Omental fat pad (tissue), 4 donors: ENCODE data around the gene PIP5K1B. TPM values are rescaled to one million over a fixed set of nuclear protein-coding genes. Genes with fewer than 3 reads are reported as not detected.

ENCODE experiments used
- ATAC-seq: fragments of 150-250 bp; one replicate; pipeline ENCODE4 v1.9.1; 2016; ENCODE audit warnings: mild to moderate bottlenecking, moderate library complexity; ENCODE audit not compliant: low FRiP score
- DNase-seq: peaks from one replicate; pipeline ENCODE4 v3.0.0-alpha.2; 2019; ENCODE audit warnings: low spot score
- total RNA-seq, 4 donors: library from RNA; depleted of rRNA; stranded (reverse); fragments of >200 nt; gene quantifications; one replicate each; pipeline ENCODE4 v1.1.0, GENCODE V29; 2016
- TF ChIP-seq, protein P1 (sequence below), 3 donors: fragments of 450-650 bp; IDR thresholded peaks; one replicate each; pipeline ENCODE4 v1.5.1; 2016 to 2017; ENCODE audit warnings: antibody characterized with exemption in 3 of 3, mild to moderate bottlenecking in 3 of 3, moderate library complexity in 2 of 3

The PIP5K1B gene
- total RNA-seq, 4 donors from 2014 or later = 1.9 to 14.3 (median 3.2) TPM

DNA sequence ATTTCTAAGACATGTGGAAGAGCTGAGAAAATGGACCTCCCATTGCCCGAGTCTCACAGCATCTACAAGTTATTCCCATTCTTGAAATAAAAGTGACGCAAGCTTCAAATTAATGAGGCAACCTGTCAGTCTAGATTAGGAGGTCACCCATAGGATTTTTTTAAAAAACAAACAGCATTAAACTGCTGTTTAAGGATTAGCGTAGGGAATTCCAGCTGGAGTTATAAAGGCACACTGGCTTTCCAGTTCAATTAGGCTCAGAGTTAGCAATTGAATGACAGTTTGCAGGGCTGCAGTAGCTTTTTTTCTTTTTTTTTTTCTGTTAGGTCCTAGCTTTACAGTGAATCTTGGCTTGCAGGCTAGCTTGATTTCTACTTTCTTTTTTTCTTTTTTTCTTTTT, 292.6 kb downstream of the PIP5K1B start:
- no peak for ATAC-seq
- TF ChIP-seq, protein P1, sequence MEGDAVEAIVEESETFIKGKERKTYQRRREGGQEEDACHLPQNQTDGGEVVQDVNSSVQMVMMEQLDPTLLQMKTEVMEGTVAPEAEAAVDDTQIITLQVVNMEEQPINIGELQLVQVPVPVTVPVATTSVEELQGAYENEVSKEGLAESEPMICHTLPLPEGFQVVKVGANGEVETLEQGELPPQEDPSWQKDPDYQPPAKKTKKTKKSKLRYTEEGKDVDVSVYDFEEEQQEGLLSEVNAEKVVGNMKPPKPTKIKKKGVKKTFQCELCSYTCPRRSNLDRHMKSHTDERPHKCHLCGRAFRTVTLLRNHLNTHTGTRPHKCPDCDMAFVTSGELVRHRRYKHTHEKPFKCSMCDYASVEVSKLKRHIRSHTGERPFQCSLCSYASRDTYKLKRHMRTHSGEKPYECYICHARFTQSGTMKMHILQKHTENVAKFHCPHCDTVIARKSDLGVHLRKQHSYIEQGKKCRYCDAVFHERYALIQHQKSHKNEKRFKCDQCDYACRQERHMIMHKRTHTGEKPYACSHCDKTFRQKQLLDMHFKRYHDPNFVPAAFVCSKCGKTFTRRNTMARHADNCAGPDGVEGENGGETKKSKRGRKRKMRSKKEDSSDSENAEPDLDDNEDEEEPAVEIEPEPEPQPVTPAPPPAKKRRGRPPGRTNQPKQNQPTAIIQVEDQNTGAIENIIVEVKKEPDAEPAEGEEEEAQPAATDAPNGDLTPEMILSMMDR (IDR thresholded peaks at IDR 0.05) = no peak
- DNase-seq = no peak

DNA sequence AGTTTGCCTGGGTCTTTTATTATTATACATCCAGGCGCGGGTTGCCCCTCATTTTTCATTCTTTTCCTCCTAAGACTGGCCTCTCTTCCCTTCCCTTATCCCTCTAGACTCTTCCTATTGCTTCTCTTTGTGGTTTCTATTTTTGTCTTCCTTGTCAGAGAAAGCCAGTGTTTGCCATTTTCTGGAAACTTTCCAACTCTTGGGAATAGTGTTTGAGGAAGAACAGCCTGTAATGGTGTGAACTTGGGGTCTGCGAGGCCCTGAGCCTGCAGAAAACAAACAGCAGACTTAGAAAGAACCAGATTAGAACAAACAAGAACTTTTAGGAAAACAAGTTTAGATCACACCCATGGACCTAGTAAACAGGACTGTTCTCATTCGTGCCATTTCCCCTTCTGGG, 293.3 kb downstream of the PIP5K1B start:
- no peak for ATAC-seq
- TF ChIP-seq, protein P1 (IDR thresholded peaks at IDR 0.05) = no peak
- DNase-seq = no peak

DNA sequence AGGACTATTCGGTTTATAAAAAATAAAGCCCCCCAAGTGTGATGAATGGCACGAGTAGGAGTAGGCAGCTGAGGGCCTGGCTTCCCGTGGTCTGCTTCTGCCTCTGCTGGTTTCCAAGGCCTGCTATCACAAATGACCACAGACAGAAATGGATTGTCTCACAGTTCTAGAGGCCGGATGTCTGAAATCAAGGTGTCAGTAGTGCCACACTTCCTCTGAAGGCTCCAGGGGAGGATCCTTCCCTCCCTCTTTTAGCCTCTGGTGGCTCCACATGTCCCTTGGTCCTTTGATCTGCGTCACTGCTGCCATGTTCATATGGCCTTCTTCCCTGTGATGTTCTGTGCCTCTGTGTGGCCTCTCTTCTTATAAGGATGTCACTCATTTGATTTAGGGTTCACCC, 293.8 kb downstream of the PIP5K1B start:
- ATAC-seq = no peak
- DNase-seq = no peak
- TF ChIP-seq, protein P1 (IDR thresholded peaks at IDR 0.05) = no peak

DNA sequence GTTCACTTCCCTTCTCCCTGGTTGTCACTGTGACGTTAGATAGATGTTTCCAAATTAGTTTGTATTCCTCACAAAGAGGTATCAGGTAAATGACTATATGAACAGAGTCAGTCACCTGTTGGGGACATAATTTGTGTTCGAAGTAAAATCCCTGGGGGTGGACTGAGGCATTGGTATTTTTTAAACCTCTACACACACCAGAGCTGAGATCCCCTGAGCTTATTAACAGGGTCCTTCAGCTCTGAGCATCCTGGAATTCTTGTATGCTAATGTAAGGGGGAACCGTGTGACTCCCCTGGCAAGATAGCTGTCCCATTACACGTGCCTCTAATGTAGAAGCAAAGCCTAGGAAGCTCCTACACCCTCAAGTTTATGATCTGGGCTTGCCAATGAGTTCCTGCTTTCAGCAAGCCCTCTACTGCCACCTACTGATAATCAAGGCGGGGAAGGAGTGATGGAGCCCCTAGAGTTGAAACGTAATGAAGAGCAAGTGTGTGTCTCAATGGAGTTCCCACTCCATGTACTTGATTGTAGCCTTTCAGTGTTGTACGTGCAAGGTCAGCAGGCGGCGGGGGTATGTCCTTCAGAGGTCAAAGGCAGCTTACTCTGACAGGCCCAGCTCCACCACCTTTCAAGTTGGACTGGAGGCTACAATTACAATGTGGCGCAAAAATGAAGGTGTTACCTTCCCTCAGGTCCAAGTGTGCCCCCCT, 294.5 kb downstream of the PIP5K1B start:
- no peak for DNase-seq
- no peak for ATAC-seq
- TF ChIP-seq, protein P1 (IDR thresholded peaks at IDR 0.05) = no peak

DNA sequence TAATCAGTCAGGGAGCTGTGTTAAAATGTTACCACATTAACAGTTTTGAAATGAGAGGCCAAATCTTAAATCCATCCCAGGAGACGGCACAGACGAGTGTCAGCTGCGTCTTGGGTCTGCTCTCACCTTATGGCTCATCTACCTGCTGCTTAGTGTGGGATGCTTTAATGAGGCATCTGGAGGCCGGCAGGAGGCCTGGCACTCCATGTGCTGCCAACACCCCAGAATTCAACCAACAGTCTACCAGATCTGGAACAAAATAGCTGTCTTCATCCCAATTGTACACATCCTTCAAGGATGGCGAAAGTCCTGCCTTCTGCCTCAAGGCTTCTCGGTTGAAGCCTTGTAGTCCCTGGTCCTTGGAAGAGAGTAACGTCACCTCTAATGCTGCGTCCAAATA, 296.9 kb downstream of the PIP5K1B start:
- ATAC-seq = no peak
- no peak for DNase-seq
- TF ChIP-seq, protein P1 (IDR thresholded peaks at IDR 0.05) = no peak

DNA sequence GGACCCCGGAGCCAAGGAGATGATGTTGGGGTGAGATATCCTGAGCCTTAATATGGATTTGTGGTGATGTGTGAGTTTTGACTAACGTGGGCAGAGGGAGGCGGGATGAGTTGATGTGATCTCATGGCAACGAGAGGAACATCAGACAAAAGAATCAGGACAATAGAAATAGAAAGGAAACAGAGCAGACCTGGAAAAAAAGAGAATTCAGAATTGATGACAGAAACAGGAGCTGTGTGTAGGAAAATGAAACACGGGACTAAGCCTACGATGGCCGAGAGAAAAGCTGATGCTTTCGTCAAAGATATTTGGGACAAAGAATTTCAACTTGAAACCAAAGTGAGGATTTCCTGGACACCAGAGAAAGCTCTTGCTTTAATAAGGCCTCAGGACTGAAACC, 298.0 kb downstream of the PIP5K1B start:
- TF ChIP-seq, protein P1 (IDR thresholded peaks at IDR 0.05) = no peak
- DNase-seq (no peak), ATAC-seq (no peak)

DNA sequence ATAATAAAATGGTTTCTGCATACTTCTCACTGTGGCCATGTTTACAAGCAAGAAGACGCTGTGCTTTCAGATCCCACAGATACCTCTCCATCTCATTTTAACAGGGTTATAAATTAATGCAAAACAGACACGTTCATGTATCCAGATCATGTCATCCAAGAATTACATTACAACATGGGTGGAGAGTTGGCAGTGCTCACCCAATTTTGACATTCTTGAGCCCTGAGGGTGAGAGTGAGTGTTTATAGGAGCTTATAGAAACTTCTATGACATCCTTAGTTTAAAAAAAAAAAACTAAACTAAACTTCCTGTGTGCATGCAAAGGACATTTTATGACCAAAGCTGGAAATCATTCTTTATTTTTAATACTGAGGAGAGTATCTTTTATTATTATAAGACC, 299.8 kb downstream of the PIP5K1B start:
- ATAC-seq (no peak), DNase-seq (no peak)
- TF ChIP-seq, protein P1 (IDR thresholded peaks at IDR 0.05) = no peak
